Thoracic aorta (tissue), 2 donors: ENCODE results near the gene UGGT1. TPM values are rescaled to one million over a fixed set of nuclear protein-coding genes. Genes with fewer than 3 reads are reported as not detected.

Source experiments
- ATAC-seq: fragments of 150-250 bp; one replicate; pipeline ENCODE4 v1.8.0; 2017; ENCODE audit warnings: low read depth; ENCODE audit not compliant: insufficient number of reproducible peaks, low FRiP score
- DNase-seq: peaks from one replicate; pipeline ENCODE4 v3.0.0-alpha.2; 2020; ENCODE audit warnings: low spot score
- H3K27ac ChIP-seq, 2 donors: fragments of 200-600 bp; sonication (generic); 1 replicate in 1 of 2; 2 replicates in 1 of 2; pipeline ENCODE4 v1.5.1; 2016; ENCODE audit warnings: mild to moderate bottlenecking in 2 of 2, moderate library complexity in 2 of 2
- H3K27me3 ChIP-seq: fragments of 200-600 bp; sonication (generic); replicated peaks from 2 replicates; pipeline ENCODE4 v1.6.0; 2016; ENCODE audit warnings: mild to moderate bottlenecking; ENCODE audit not compliant: insufficient read depth
- H3K36me3 ChIP-seq: fragments of 200-600 bp; sonication (generic); one replicate; pipeline ENCODE4 v1.5.1; 2016
- H3K4me1 ChIP-seq, 2 donors: fragments of 200-600 bp; sonication (generic); 1 replicate in 1 of 2; 2 replicates in 1 of 2; pipeline versions ENCODE4 v1.5.1 to v1.6.0; 2016; ENCODE audit warnings: low read depth in 2 of 2, mild to moderate bottlenecking in 1 of 2; ENCODE audit not compliant: control insufficient read depth in 1 of 2
- H3K4me3 ChIP-seq: fragments of 200-600 bp; sonication (generic); 2 replicates; pipeline ENCODE4 v1.5.1; 2016; ENCODE audit warnings: mild to moderate bottlenecking
- H3K9me3 ChIP-seq: fragments of 200-600 bp; sonication (generic); 2 replicates; pipeline ENCODE4 v1.5.1; 2016
- CTCF ChIP-seq: fragments of 200-600 bp; sonication (generic); IDR thresholded peaks from one replicate; pipeline ENCODE4 v1.5.1; 2019; ENCODE audit warnings: antibody characterized with exemption
- total RNA-seq, 2 donors: library from RNA; depleted of rRNA; stranded (reverse); fragments of >200 nt; gene quantifications; one replicate each; pipeline versions ENCODE4 v1.1.0 to v1.2.3, GENCODE V29; 2016

UGGT1 gene
- total RNA-seq, 2 donors from 2014 or later: 71.3 to 86.2 TPM

DNA sequence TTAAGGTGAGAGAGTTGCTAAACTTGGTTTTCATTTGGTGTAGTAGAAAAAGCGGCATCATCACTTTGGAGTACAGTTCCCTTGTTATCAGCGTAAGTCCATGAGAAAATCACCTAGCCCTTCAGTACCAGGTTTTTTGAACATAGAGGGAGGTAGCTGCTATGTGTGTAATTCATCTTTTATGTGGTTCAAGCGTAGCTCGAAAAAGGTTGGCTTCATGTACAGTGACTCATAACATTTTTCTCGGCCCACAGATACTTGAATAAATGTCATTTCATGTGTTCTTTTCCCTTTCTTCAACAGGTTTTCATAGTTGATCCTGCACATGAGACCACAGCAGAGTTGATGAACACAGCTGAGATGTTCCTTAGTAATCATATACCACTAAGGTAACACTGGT, 43.6 kb downstream of the UGGT1 start:
- Histone ChIP-seq H3K27me3 (no peaks in the 10 kb centered on the region), H3K9me3 (no peaks in the 10 kb centered on the region), H3K4me1 (no peaks in the 10 kb centered on the region), H3K4me3 (no peak overlapping the region), H3K36me3 (peaks cover 52% of the 10 kb centered on the region), H3K27ac (no peak overlapping the region)
- DNase-seq (no peak), ATAC-seq (no peak)
- no peak for TF ChIP-seq CTCF

- DNase-seq (no peak), ATAC-seq (no peak)
- no peak overlapping the region for H3K4me3 ChIP-seq
- H3K36me3 ChIP-seq: peaks cover 50% of the 10 kb centered on the region
- H3K9me3 ChIP-seq: no peaks in the 10 kb centered on the region
- no peaks in the 10 kb centered on the region for H3K4me1 ChIP-seq
- H3K27me3 ChIP-seq: no peaks in the 10 kb centered on the region
- no peak overlapping the region for H3K27ac ChIP-seq
- no peak for TF ChIP-seq CTCF
These were observed 46.2 kb downstream of the UGGT1 start for GRCh38 chr2:128137094-128137616.

DNA sequence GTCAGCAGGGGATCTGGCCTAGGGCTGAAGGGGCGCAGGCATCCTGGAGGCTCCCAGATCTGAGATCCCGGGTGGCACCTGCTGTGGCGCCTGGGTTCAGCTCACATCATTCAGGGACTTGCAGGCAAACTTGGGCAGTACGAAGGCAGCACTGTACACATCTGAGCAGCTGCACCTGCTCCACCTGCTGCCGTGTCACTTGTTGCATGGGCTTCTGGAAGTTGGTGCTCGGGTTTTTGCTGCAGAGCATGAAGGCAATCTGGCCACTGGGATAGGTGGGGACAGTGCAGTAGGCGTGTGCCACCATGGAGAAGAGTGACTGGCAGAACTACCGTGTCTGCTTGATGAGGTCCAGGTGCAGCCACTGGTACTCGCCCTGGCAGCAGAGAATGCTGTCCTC, 48.6 kb downstream of the UGGT1 start:
- no peak for ATAC-seq
- TF ChIP-seq CTCF: no peak
- Histone ChIP-seq H3K4me3 (no peak overlapping the region), H3K27ac (no peak overlapping the region), H3K27me3 (no peaks in the 10 kb centered on the region), H3K36me3 (peaks cover 42% of the 10 kb centered on the region), H3K9me3 (no peaks in the 10 kb centered on the region), H3K4me1 (no peaks in the 10 kb centered on the region)
- DNase-seq: no peak

DNA sequence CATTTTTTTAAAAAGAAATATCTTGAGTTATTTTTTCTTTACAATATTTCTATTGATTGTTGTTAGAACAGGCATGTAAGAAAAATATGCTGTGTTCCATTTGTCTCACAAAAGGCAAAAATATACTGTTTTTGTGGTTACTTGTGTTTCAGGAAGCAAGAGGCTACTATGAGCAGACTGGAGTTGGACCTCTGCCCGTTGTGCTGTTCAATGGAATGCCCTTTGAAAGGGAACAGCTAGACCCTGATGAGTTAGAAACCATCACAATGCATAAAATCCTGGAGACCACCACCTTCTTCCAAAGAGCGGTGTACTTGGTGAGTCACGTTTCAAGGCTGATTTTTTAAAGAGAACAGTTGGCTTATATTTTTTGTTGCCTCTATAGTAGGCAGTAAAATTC, 54.7 kb downstream of the UGGT1 start:
- Histone ChIP-seq H3K4me3 (no peak overlapping the region), H3K36me3 (peaks cover 30% of the 10 kb centered on the region), H3K27ac (no peak overlapping the region), H3K27me3 (no peaks in the 10 kb centered on the region), H3K4me1 (no peaks in the 10 kb centered on the region), H3K9me3 (no peaks in the 10 kb centered on the region)
- DNase-seq: no peak
- no peak for ATAC-seq
- TF ChIP-seq CTCF: no peak

- no peak for TF ChIP-seq CTCF
- Histone ChIP-seq H3K9me3 (no peaks in the 10 kb centered on the region), H3K27me3 (no peaks in the 10 kb centered on the region), H3K4me1 (no peaks in the 10 kb centered on the region), H3K36me3 (peaks cover 20% of the 10 kb centered on the region), H3K27ac (no peak overlapping the region), H3K4me3 (no peak overlapping the region)
- DNase-seq (no peak), ATAC-seq (no peak)
These were observed 62.8 kb downstream of the UGGT1 start for GRCh38 chr2:128153786-128154185.
